DND-41 (cell line): Measurements from ENCODE around the gene TOX3.

ENCODE experiments used
- CTCF ChIP-seq: IDR thresholded peaks from 2 replicates; pipeline ENCODE4 v1.5.1; 2012; ENCODE audit warnings: borderline replicate concordance, low read length, moderate library complexity, mild to moderate bottlenecking; ENCODE audit not compliant: poor library complexity, severe bottlenecking; ENCODE audit errors: extremely low read depth
- EZH2 ChIP-seq: IDR thresholded peaks from 3 replicates; pipeline ENCODE4 v1.6.1; 2012; ENCODE audit warnings: borderline replicate concordance, low read depth, mild to moderate bottlenecking, moderate library complexity, low read length, inconsistent platforms; ENCODE audit not compliant: severe bottlenecking

GRCh38 chr16:52526116-52526828 lies 20.7 kb downstream of the TOX3 start:
- no peak for TF ChIP-seq EZH2
- TF ChIP-seq CTCF: no peak
